Naive B cell (primary cell): Measurements from ENCODE around the gene TGFA. TPM values are rescaled to one million over a fixed set of nuclear protein-coding genes. Genes with fewer than 3 reads are reported as not detected.

ENCODE experiments used
- ATAC-seq, 2 donors: fragments of 150-1000 bp; cut with Tn5 transposase; 2 replicates each; pipeline ENCODE4 v1.10.0; 2021; ENCODE audit warnings: low read depth in 2 of 2, mild to moderate bottlenecking in 2 of 2, moderate library complexity in 2 of 2
- DNase-seq: peaks from one replicate; pipeline ENCODE4 v3.0.0; 2022
- H3K27ac Mint-ChIP-seq, 6 donors: one replicate each; pipeline ENCODE4 v1.8.0; 2020 to 2022; ENCODE audit warnings: mild to moderate bottlenecking in 6 of 6, mixed read lengths in 6 of 6, moderate library complexity in 5 of 6, inconsistent platforms in 2 of 6
- H3K27me3 Mint-ChIP-seq, 3 donors: one replicate each; pipeline ENCODE4 v1.8.0; 2021 to 2022; ENCODE audit warnings: mixed read lengths in 3 of 3, mild to moderate bottlenecking in 1 of 3
- H3K36me3 Mint-ChIP-seq, 2 donors: one replicate each; pipeline ENCODE4 v1.8.0; 2020 to 2022; ENCODE audit warnings: mixed read lengths in 2 of 2, inconsistent platforms in 1 of 2, mild to moderate bottlenecking in 1 of 2
- H3K4me1 Mint-ChIP-seq, 3 donors: one replicate each; pipeline ENCODE4 v1.8.0; 2020 to 2022; ENCODE audit warnings: mixed read lengths in 3 of 3, inconsistent platforms in 1 of 3, mild to moderate bottlenecking in 1 of 3, moderate library complexity in 1 of 3
- H3K4me3 Mint-ChIP-seq, 8 donors: one replicate each; pipeline ENCODE4 v1.8.0; 2020 to 2022; ENCODE audit warnings: mild to moderate bottlenecking in 8 of 8, mixed read lengths in 8 of 8, moderate library complexity in 8 of 8, inconsistent platforms in 2 of 8
- H3K9me3 Mint-ChIP-seq, 7 donors: one replicate each; pipeline ENCODE4 v1.8.0; 2020 to 2022; ENCODE audit warnings: mixed read lengths in 7 of 7, mild to moderate bottlenecking in 5 of 7, inconsistent platforms in 2 of 7, moderate library complexity in 1 of 7
- polyA plus RNA-seq, 6 donors: library from polyadenylated mRNA; unstranded; fragments of 300-500 nt; fragmentation: Illumina TruSeq; gene quantifications; one replicate each; pipeline ENCODE4 v1.2.3, GENCODE V29; 2021; ENCODE audit warnings: low read depth in 6 of 6

TGFA gene
- polyA plus RNA-seq, 6 donors from 2014 or later, result not detected

- Mint-ChIP-seq H3K9me3 (peaks cover 0 to 2% (median 0%) of the 10 kb centered on the region in 7 donors), H3K36me3 (no peaks in the 10 kb centered on the region), H3K4me3 (no peak overlapping the region), H3K27ac (no peak overlapping the region), H3K4me1 (no peaks in the 10 kb centered on the region), H3K27me3 (peaks cover 0 to 24% (median 18%) of the 10 kb centered on the region in 3 donors)
- DNase-seq (no peak), ATAC-seq (no peak)
These were observed 92.2 kb downstream of the TGFA start for GRCh38 chr2:70461414-70461813.

- Mint-ChIP-seq H3K4me1 (no peaks in the 10 kb centered on the region), H3K27ac (no peak overlapping the region), H3K4me3 (no peak overlapping the region), H3K27me3 (peaks cover 0 to 24% (median 18%) of the 10 kb centered on the region in 3 donors), H3K9me3 (no peaks in the 10 kb centered on the region), H3K36me3 (no peaks in the 10 kb centered on the region)
- ATAC-seq (no peak), DNase-seq (no peak)
These were observed 93.3 kb downstream of the TGFA start for GRCh38 chr2:70460333-70460732.

GRCh38 chr2:70458661-70459060, 95.0 kb downstream of the TGFA start:
- no peak overlapping the region for H3K4me3 Mint-ChIP-seq
- H3K36me3 Mint-ChIP-seq, result no peaks in the 10 kb centered on the region
- H3K9me3 Mint-ChIP-seq, result no peaks in the 10 kb centered on the region
- ATAC-seq (no peak), DNase-seq (no peak)
- no peaks in the 10 kb centered on the region for H3K4me1 Mint-ChIP-seq
- H3K27me3 Mint-ChIP-seq, result peaks cover 0 to 24% (median 18%) of the 10 kb centered on the region in 3 donors
- H3K27ac Mint-ChIP-seq, result no peak overlapping the region

DNA sequence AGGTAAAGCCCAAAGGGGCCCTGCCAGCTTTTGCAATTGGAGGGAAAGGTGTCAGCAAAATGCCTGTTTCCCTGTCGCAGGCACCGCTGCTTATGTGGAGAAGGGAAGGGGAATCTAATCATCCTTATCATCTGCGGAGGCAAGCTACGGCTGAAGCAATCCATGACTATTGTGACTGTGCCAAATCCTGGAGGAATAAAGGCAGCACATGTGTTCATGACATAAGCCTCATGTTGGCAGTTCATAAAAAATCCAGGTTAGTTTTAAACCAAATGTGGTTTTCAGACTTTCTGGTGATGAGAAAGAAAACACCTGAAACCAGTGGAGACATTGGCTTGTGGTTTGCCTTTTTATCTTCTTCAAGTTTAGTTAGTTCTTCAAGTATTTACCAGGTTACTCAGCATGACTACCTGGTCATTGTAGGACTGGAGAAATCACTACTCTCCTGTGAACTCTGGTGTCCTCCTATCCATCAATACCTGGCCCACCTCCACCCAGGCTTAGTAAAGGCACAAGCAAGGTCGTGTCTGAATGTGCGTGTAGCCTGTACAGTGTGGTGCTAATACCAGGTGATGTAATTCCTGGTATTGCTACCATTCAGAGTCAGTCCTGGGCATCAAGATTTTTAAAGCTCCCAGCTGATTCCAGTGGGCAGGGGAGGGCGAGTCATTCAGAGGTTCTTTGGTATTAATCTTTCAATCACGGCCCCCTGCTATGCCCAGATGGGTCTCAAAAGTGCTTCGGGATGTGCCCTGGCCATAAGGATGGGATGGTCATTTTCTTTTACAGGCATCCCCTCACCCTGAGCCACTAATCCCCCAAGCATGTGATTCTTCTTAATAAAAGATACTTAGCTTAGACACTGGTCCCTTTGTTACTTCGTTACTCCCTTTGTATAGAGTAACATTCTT, 96.8 kb downstream of the TGFA start:
- DNase-seq (no peak), ATAC-seq (no peak)
- Mint-ChIP-seq H3K4me1 (no peaks in the 10 kb centered on the region), H3K27me3 (peaks cover 0 to 18% (median 13%) of the 10 kb centered on the region in 3 donors), H3K36me3 (no peaks in the 10 kb centered on the region), H3K4me3 (no peak overlapping the region), H3K27ac (no peak overlapping the region), H3K9me3 (no peaks in the 10 kb centered on the region)

DNA sequence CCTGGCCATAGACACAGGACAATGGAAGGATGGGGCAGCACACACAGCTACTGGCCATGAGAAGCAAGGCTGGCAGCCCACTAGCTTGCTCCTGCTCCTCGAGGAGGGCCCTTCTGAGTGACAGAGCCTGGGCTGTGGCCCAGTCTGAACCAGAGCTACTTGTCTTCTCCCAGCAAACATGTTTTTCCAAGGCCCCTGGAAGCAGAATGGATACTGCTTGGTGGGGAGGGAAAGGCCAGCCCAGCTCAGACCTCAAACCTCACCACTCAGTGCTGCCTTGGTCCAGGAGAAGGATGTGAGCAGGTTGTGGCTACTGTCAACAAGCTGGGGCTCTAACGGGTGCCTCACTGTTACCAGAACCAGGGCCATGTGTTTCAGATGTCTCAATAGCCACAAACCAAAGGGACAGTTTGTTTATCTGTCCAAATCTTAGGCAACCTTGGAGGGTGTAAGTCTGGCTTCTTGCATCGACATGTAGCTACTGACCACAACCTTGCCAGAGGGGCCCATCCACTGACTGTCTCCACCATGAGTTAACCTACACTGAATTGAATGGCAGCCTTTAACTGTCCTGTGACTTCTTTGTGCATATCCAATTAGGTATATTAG, 98.6 kb downstream of the TGFA start:
- ATAC-seq, result no peak
- no peak overlapping the region for H3K27ac Mint-ChIP-seq
- H3K4me1 Mint-ChIP-seq, result no peaks in the 10 kb centered on the region
- no peak for DNase-seq
- H3K36me3 Mint-ChIP-seq, result no peaks in the 10 kb centered on the region
- H3K27me3 Mint-ChIP-seq, result peaks cover 0 to 18% (median 13%) of the 10 kb centered on the region in 3 donors
- H3K9me3 Mint-ChIP-seq, result no peaks in the 10 kb centered on the region
- H3K4me3 Mint-ChIP-seq, result no peak overlapping the region

DNA sequence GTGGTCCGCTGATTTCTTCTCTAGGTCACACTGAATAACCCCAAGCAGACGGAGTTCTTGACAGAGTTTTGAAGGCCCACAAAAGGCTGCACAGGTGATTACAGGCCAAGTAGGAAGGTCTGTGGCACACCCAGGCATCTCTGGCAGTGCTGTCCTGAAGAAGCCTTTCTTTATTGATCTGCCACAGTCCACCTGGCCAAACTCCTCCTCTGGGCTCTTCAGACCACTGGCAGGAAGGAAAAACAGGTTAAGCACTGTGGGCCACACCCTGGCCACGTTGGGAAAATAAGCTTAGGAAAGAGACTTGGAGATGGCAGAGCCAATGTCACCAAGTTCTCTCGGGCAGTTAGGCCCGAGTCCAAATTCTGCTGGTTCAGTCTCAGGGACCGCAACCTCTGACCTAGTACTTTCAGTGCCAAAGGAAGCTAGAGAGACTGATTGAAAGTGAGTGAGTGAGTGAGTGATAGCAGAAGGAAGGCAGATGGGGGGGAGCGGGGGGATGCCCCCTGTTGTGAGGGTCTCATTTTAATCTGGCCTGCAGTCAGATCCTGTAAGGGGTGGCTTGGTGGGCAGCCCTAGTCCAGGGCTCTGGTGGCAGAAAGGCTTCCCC, 102.9 kb downstream of the TGFA start:
- Mint-ChIP-seq H3K4me3 (no peak overlapping the region), H3K36me3 (no peaks in the 10 kb centered on the region), H3K27me3 (peaks cover 0 to 6% (median 0%) of the 10 kb centered on the region in 3 donors), H3K4me1 (no peaks in the 10 kb centered on the region), H3K9me3 (no peaks in the 10 kb centered on the region), H3K27ac (peak overlapping the region in 1 of 6 donors; percentile 70)
- DNase-seq (no peak), ATAC-seq (no peak)

GRCh38 chr2:70448041-70448440, 105.6 kb downstream of the TGFA start:
- no peaks in the 10 kb centered on the region for H3K4me1 Mint-ChIP-seq
- peaks cover 0 to 6% (median 0%) of the 10 kb centered on the region in 3 donors for H3K27me3 Mint-ChIP-seq

DNA sequence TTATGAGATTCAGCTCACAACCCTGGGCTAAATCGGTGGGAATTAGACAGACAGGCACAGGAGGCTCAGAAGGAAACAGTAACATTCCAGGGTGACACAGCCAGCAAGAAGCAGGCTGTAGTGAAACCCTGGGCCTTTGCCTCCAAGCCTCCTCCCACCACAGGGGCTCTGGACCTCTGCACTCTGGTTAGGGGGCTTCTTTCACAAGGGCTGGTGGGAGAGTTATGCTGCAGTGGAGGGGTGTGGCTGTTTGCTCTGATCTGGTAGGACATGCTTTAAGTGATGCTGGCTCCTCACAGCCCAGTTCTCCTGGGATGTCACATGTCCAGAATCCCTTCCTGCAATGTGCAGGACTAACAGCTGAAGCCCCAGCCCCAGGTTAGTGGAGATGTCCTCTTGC, 109.9 kb downstream of the TGFA start:
- Mint-ChIP-seq H3K4me3 (no peak overlapping the region), H3K27me3 (peaks cover 0 to 12% (median 3%) of the 10 kb centered on the region in 3 donors), H3K4me1 (peaks cover 0 to 4% (median 0%) of the 10 kb centered on the region in 3 donors), H3K27ac (no peak overlapping the region), H3K36me3 (no peaks in the 10 kb centered on the region), H3K9me3 (peaks cover 0 to 5% (median 0%) of the 10 kb centered on the region in 7 donors)
- ATAC-seq (no peak), DNase-seq (no peak)

More at GRCh38 chr2:70448041-70448440, 105.6 kb downstream of the TGFA start:
- Mint-ChIP-seq H3K36me3 (no peaks in the 10 kb centered on the region), H3K4me3 (no peak overlapping the region), H3K9me3 (no peaks in the 10 kb centered on the region), H3K27ac (no peak overlapping the region)
- DNase-seq, result no peak
- ATAC-seq, result no peak

DNA sequence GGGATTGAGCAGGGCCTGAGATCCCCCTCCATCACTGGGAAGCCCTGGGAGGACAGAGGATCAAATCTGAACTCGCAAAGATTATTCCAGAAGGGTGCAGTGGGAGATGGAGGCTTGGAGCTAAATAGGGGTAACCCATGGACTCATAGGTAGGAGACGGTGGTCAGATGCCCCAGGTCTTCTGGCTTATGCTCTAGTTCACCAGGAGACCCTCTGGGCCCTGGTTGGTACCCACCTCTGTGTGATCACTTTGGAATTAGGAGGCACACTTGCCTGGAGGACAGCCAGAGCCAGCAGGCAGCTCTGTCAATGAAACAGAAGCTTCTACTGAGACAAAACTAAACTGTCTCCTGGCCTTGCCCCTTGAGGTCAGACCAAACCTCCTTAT, 110.6 kb downstream of the TGFA start:
- Mint-ChIP-seq H3K9me3 (peaks cover 0 to 5% (median 0%) of the 10 kb centered on the region in 7 donors), H3K27me3 (peaks cover 4 to 10% (median 10%) of the 10 kb centered on the region in 3 donors), H3K4me1 (peaks cover 0 to 4% (median 0%) of the 10 kb centered on the region in 3 donors), H3K27ac (no peak overlapping the region), H3K36me3 (no peaks in the 10 kb centered on the region), H3K4me3 (no peak overlapping the region)
- DNase-seq, result no peak
- ATAC-seq, result no peak

DNA sequence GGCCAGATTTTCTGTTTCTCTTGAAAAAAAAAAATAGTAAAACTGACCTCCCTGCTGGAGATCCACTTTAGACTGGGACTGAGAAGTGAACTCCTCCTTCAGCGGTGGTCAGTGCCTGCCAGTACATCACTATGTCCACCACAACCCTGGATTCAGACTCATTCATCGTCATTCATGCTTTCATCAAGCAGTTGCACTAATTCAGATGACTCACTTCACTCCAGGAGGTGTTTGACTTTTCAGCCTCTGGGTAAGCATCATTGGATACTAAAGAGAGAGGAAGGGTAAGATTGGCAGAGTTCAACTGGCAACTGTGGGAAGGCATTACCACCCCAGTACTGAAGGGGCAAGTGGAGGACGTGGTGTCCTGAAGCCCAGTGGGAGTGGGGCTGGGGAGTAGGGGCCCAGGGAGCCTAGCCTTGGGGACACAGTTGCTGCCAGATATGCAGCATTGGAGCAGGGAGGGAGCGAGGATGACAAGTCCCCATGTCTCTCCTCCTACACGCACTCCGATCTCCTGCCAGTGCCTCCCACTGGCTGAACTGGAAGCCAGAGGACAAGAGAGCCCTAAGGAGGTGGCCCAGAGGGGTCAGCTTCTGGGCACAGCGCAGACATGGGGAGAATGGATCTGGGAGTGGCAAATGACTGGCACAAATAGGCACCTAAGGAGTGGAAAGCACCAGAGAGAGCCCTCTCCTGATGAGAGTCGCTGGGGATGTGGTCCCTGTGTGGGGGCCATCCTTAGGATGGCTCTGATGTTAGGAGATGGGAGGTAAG, 111.1 kb downstream of the TGFA start:
- H3K27me3 Mint-ChIP-seq, result peaks cover 4 to 10% (median 5%) of the 10 kb centered on the region in 3 donors
- H3K27ac Mint-ChIP-seq, result no peak overlapping the region
- H3K36me3 Mint-ChIP-seq, result no peaks in the 10 kb centered on the region
- ATAC-seq (no peak), DNase-seq (no peak)
- no peak overlapping the region for H3K4me3 Mint-ChIP-seq
- peaks cover 0 to 5% (median 0%) of the 10 kb centered on the region in 7 donors for H3K9me3 Mint-ChIP-seq
- peaks cover 0 to 4% (median 0%) of the 10 kb centered on the region in 3 donors for H3K4me1 Mint-ChIP-seq

- DNase-seq (no peak), ATAC-seq (no peak)
- Mint-ChIP-seq H3K4me3 (no peak overlapping the region), H3K9me3 (peaks cover 0 to 5% (median 0%) of the 10 kb centered on the region in 7 donors), H3K27ac (peak overlapping the region in 1 of 6 donors; percentile 43), H3K36me3 (no peaks in the 10 kb centered on the region), H3K4me1 (peaks cover 0 to 4% (median 0%) of the 10 kb centered on the region in 3 donors), H3K27me3 (peaks cover 8 to 17% (median 15%) of the 10 kb centered on the region in 3 donors)
These were observed 113.0 kb downstream of the TGFA start for GRCh38 chr2:70440621-70441020.

GRCh38 chr2:70435138-70435537, 118.5 kb downstream of the TGFA start:
- H3K4me1 Mint-ChIP-seq, result no peaks in the 10 kb centered on the region
- peaks cover 0 to 3% (median 0%) of the 10 kb centered on the region in 7 donors for H3K9me3 Mint-ChIP-seq
- H3K4me3 Mint-ChIP-seq, result no peak overlapping the region
- no peak overlapping the region for H3K27ac Mint-ChIP-seq
- DNase-seq (no peak), ATAC-seq (no peak)
- H3K27me3 Mint-ChIP-seq, result peaks cover 10 to 17% (median 15%) of the 10 kb centered on the region in 3 donors
- H3K36me3 Mint-ChIP-seq, result no peaks in the 10 kb centered on the region

- H3K4me1 Mint-ChIP-seq, result no peaks in the 10 kb centered on the region
These were observed 120.3 kb downstream of the TGFA start for GRCh38 chr2:70433315-70433714.

More at GRCh38 chr2:70433315-70433714, 120.3 kb downstream of the TGFA start:
- no peak for ATAC-seq
- Mint-ChIP-seq H3K27me3 (peaks cover 9 to 10% (median 10%) of the 10 kb centered on the region in 3 donors), H3K27ac (no peak overlapping the region), H3K4me3 (no peak overlapping the region), H3K9me3 (peaks cover 0 to 5% (median 0%) of the 10 kb centered on the region in 7 donors), H3K36me3 (no peaks in the 10 kb centered on the region)
- no peak for DNase-seq
